ENCODE data around the gene RAB11FIP3. TPM values are rescaled to one million over a fixed set of nuclear protein-coding genes. Genes with fewer than 3 reads are reported as not detected.
A peak's percentile ranks its signal among the peaks of the same experiment; 100 is the strongest.

The RAB11FIP3 gene
- total and polyA plus RNA-seq, 3 experiments from 2014 or later: 4.4 to 32.8 (median 30.0) TPM

- Mint-ChIP-seq H3K27ac (no peak overlapping the region), H3K27me3 (peaks cover 3 to 4% of the 10 kb centered on the region in 2 donors), H3K4me3 (no peak overlapping the region), H3K36me3 (no peaks in the 10 kb centered on the region), H3K9me3 (no peaks in the 10 kb centered on the region), H3K4me1 (peaks cover 0 to under 1% (median under 1%) of the 10 kb centered on the region in 3 donors)
- Histone ChIP-seq H3K4me1 (ENCODE audit: insufficient read depth, low read length) (peaks cover 3% of the 10 kb centered on the region), H3K9me3 (ENCODE audit: low read length) (no peaks in the 10 kb centered on the region), H3K27ac (ENCODE audit: low read depth, low read length) (no peak overlapping the region), H3K27me3 (ENCODE audit: insufficient read depth, low read length, poor library complexity, severe bottlenecking) (peaks cover 11% of the 10 kb centered on the region), H3K4me3 (ENCODE audit: low read length) (no peak overlapping the region), H3K36me3 (ENCODE audit: insufficient read depth, low read length) (no peaks in the 10 kb centered on the region)
- no peak for DNase-seq
- CTCF ChIA-PET: no interaction called here
- POLR2A ChIA-PET: no interaction called here
These were observed 136.0 kb downstream of the RAB11FIP3 start for GRCh38 chr16:561413-561794.

GRCh38 chr16:561957-562938 lies 136.8 kb downstream of the RAB11FIP3 start:
- Histone ChIP-seq H3K9me3 (ENCODE audit: low read length) (no peaks in the 10 kb centered on the region), H3K27ac (ENCODE audit: low read depth, low read length) (no peak overlapping the region), H3K4me3 (ENCODE audit: low read length) (no peak overlapping the region), H3K36me3 (ENCODE audit: insufficient read depth, low read length) (no peaks in the 10 kb centered on the region), H3K4me1 (ENCODE audit: insufficient read depth, low read length) (peaks cover 12% of the 10 kb centered on the region), H3K27me3 (ENCODE audit: insufficient read depth, low read length, poor library complexity, severe bottlenecking) (peaks cover 11% of the 10 kb centered on the region)
- no peak for DNase-seq
- H3K27ac Mint-ChIP-seq: peak overlapping the region in 2 of 8 donors; percentile 37 to 45
- ChIA-PET CTCF (no interaction called here), POLR2A (interaction anchor here (0.6 kb wide), 1 partner anchor 50 kb away, joined by 5 read pairs; no protein-coding TSS in a partner anchor)
- peaks cover 8 to 9% (median 9%) of the 10 kb centered on the region in 3 donors for H3K4me1 Mint-ChIP-seq
- H3K27me3 Mint-ChIP-seq: peaks cover 3 to 6% of the 10 kb centered on the region in 2 donors
- no peaks in the 10 kb centered on the region for H3K36me3 Mint-ChIP-seq
- H3K4me3 Mint-ChIP-seq: peak overlapping the region in 1 of 7 donors; percentile 27
- H3K9me3 Mint-ChIP-seq: no peaks in the 10 kb centered on the region

- H3K4me1 Mint-ChIP-seq: peaks cover 8 to 10% (median 10%) of the 10 kb centered on the region in 3 donors
- H3K27me3 Mint-ChIP-seq: peaks cover 3 to 6% of the 10 kb centered on the region in 2 donors
- no peak for DNase-seq
- peak overlapping the region in 1 of 8 donors; percentile 45 for H3K27ac Mint-ChIP-seq
- no peaks in the 10 kb centered on the region for H3K36me3 Mint-ChIP-seq
- H3K9me3 ChIP-seq (ENCODE audit: low read length): no peaks in the 10 kb centered on the region
- no peak overlapping the region for H3K27ac ChIP-seq (ENCODE audit: low read depth, low read length)
- H3K4me1 ChIP-seq (ENCODE audit: insufficient read depth, low read length): peaks cover 21% of the 10 kb centered on the region
- H3K9me3 Mint-ChIP-seq: no peaks in the 10 kb centered on the region
- H3K4me3 ChIP-seq (ENCODE audit: low read length): no peak overlapping the region
- ChIA-PET POLR2A (no interaction called here), CTCF (no interaction called here)
- no peaks in the 10 kb centered on the region for H3K36me3 ChIP-seq (ENCODE audit: insufficient read depth, low read length)
- H3K27me3 ChIP-seq (ENCODE audit: insufficient read depth, low read length, poor library complexity, severe bottlenecking): peaks cover 11% of the 10 kb centered on the region
- no peak overlapping the region for H3K4me3 Mint-ChIP-seq
These were observed 137.7 kb downstream of the RAB11FIP3 start for GRCh38 chr16:563072-563644.

- Mint-ChIP-seq H3K36me3 (no peaks in the 10 kb centered on the region), H3K9me3 (no peaks in the 10 kb centered on the region), H3K27me3 (peaks cover 0 to 2% of the 10 kb centered on the region in 2 donors), H3K4me1 (peaks cover 15 to 17% (median 17%) of the 10 kb centered on the region in 3 donors), H3K27ac (no peak overlapping the region), H3K4me3 (no peak overlapping the region)
- CTCF ChIA-PET: no interaction called here
- no peak overlapping the region for H3K27ac ChIP-seq (ENCODE audit: low read depth, low read length)
- POLR2A ChIA-PET: no interaction called here
- no peak overlapping the region for H3K4me3 ChIP-seq (ENCODE audit: low read length)
- DNase-seq: no peak
- H3K27me3 ChIP-seq (ENCODE audit: insufficient read depth, low read length, poor library complexity, severe bottlenecking): peaks cover 3% of the 10 kb centered on the region
- peaks cover 34% of the 10 kb centered on the region for H3K4me1 ChIP-seq (ENCODE audit: insufficient read depth, low read length)
- H3K9me3 ChIP-seq (ENCODE audit: low read length): no peaks in the 10 kb centered on the region
- no peaks in the 10 kb centered on the region for H3K36me3 ChIP-seq (ENCODE audit: insufficient read depth, low read length)
These were observed 139.4 kb downstream of the RAB11FIP3 start for GRCh38 chr16:564690-565418.

- Mint-ChIP-seq H3K27me3 (peaks cover 0 to 2% of the 10 kb centered on the region in 2 donors), H3K36me3 (peaks cover 0 to 1% (median 0%) of the 10 kb centered on the region in 3 donors), H3K4me3 (no peak overlapping the region), H3K9me3 (peaks cover 0 to under 1% (median 0%) of the 10 kb centered on the region in 5 donors), H3K27ac (no peak overlapping the region), H3K4me1 (peaks cover 17 to 23% (median 22%) of the 10 kb centered on the region in 3 donors)
- H3K4me1 ChIP-seq (ENCODE audit: insufficient read depth, low read length): peaks cover 36% of the 10 kb centered on the region
- ChIA-PET POLR2A (no interaction called here), CTCF (no interaction called here)
- H3K36me3 ChIP-seq (ENCODE audit: insufficient read depth, low read length): no peaks in the 10 kb centered on the region
- peaks cover 3% of the 10 kb centered on the region for H3K27me3 ChIP-seq (ENCODE audit: insufficient read depth, low read length, poor library complexity, severe bottlenecking)
- no peak for DNase-seq
- peak overlapping the region; percentile 75 for H3K27ac ChIP-seq (ENCODE audit: low read depth, low read length)
- H3K9me3 ChIP-seq (ENCODE audit: low read length): no peaks in the 10 kb centered on the region
- H3K4me3 ChIP-seq (ENCODE audit: low read length): no peak overlapping the region
These were observed 140.2 kb downstream of the RAB11FIP3 start for GRCh38 chr16:565419-566330.

GRCh38 chr16:566475-567372 lies 141.3 kb downstream of the RAB11FIP3 start, which contains the start of gene NHLRC4:
NHLRC4 (plus strand) TSS chr16:567005; CDS start chr16:568048, 1,043 bp downstream.
- no peaks in the 10 kb centered on the region for H3K36me3 ChIP-seq (ENCODE audit: insufficient read depth, low read length)
- peak within 1 kb of the TSS; percentile 75 for H3K27ac ChIP-seq (ENCODE audit: low read depth, low read length)
- Mint-ChIP-seq H3K4me1 (peaks cover 27 to 33% (median 33%) of the 10 kb centered on the region in 3 donors), H3K27ac (peak within 1 kb of the TSS; percentile 41 to 83 (median 65)), H3K4me3 (peak within 1 kb of the TSS; percentile 29 to 85 (median 59)), H3K9me3 (peaks cover 0 to 4% (median 0%) of the 10 kb centered on the region in 5 donors), H3K36me3 (peaks cover 0 to 1% (median 0%) of the 10 kb centered on the region in 3 donors), H3K27me3 (peaks cover 0 to 2% of the 10 kb centered on the region in 2 donors)
- POLR2A ChIA-PET: interaction anchor here (0.6 to 1.0 kb wide), 2 partner anchors 70 to 1791 kb away, joined by 3 to 4 read pairs; no protein-coding TSS in a partner anchor
- no peaks in the 10 kb centered on the region for H3K27me3 ChIP-seq (ENCODE audit: insufficient read depth, low read length, poor library complexity, severe bottlenecking)
- DNase-seq: peak in 4 of 5 donors; percentile 12 to 60 (median 38)
- H3K4me1 ChIP-seq (ENCODE audit: insufficient read depth, low read length): peaks cover 41% of the 10 kb centered on the region
- no peaks in the 10 kb centered on the region for H3K9me3 ChIP-seq (ENCODE audit: low read length)
- peak within 1 kb of the TSS; percentile 47 for H3K4me3 ChIP-seq (ENCODE audit: low read length)
- CTCF ChIA-PET: no interaction called here

Measured in CD8-positive, alpha-beta memory T cell (primary cell).